ENCODE results near the gene ABLIM1. TPM values are rescaled to one million over a fixed set of nuclear protein-coding genes. Genes with fewer than 3 reads are reported as not detected.
A peak's percentile ranks its signal among the peaks of the same experiment; 100 is the strongest.

The ABLIM1 gene
- total RNA-seq, 2 experiments from 2014 or later = 137 to 149 TPM

GRCh38 chr10:114429581-114430335 lies 228.3 kb downstream of the ABLIM1 start:
- H3K27me3 Mint-ChIP-seq = no peaks in the 10 kb centered on the region
- DNase-seq = no peak
- H3K4me3 Mint-ChIP-seq = no peak overlapping the region
- H3K9me3 Mint-ChIP-seq = no peaks in the 10 kb centered on the region
- H3K36me3 Mint-ChIP-seq = peaks cover 24% of the 10 kb centered on the region
- POLR2A ChIA-PET = no interaction called here
- no peak overlapping the region for H3K27ac Mint-ChIP-seq
- ATAC-seq (ENCODE audit: low read depth) = no peak
- H3K4me1 Mint-ChIP-seq = peaks cover 3% of the 10 kb centered on the region

- Mint-ChIP-seq H3K4me3 (no peak overlapping the region), H3K27ac (no peak overlapping the region), H3K36me3 (peaks cover 13% of the 10 kb centered on the region), H3K9me3 (no peaks in the 10 kb centered on the region), H3K4me1 (no peaks in the 10 kb centered on the region), H3K27me3 (no peaks in the 10 kb centered on the region)
- ATAC-seq (ENCODE audit: low read depth) (no peak), DNase-seq (no peak)
- POLR2A ChIA-PET = no interaction called here
Observed at GRCh38 chr10:114427124-114427852, 230.8 kb downstream of the ABLIM1 start.

- Mint-ChIP-seq H3K27me3 (peaks cover under 1% of the 10 kb centered on the region), H3K9me3 (no peaks in the 10 kb centered on the region), H3K4me1 (no peaks in the 10 kb centered on the region), H3K27ac (no peak overlapping the region), H3K4me3 (no peak overlapping the region), H3K36me3 (peaks cover 10% of the 10 kb centered on the region)
- no peak for DNase-seq
- ATAC-seq (ENCODE audit: low read depth) = no peak
- POLR2A ChIA-PET = no interaction called here
Observed at GRCh38 chr10:114426476-114426875, 231.6 kb downstream of the ABLIM1 start.

- Mint-ChIP-seq H3K9me3 (no peaks in the 10 kb centered on the region), H3K27me3 (peaks cover 29% of the 10 kb centered on the region), H3K27ac (no peak overlapping the region), H3K4me3 (no peak overlapping the region), H3K36me3 (no peaks in the 10 kb centered on the region), H3K4me1 (peaks cover 5% of the 10 kb centered on the region)
- no peak for DNase-seq
- POLR2A ChIA-PET = no interaction called here
- ATAC-seq (ENCODE audit: low read depth) = no peak
Observed at GRCh38 chr10:114420811-114421485, 237.1 kb downstream of the ABLIM1 start.

GRCh38 chr10:114418109-114418508 lies 240.0 kb downstream of the ABLIM1 start:
- POLR2A ChIA-PET = no interaction called here
- Mint-ChIP-seq H3K27me3 (peaks cover 33% of the 10 kb centered on the region), H3K36me3 (no peaks in the 10 kb centered on the region), H3K4me1 (peaks cover 5% of the 10 kb centered on the region), H3K27ac (no peak overlapping the region), H3K4me3 (no peak overlapping the region), H3K9me3 (peaks cover 1% of the 10 kb centered on the region)
- DNase-seq (no peak), ATAC-seq (ENCODE audit: low read depth) (no peak)

- Mint-ChIP-seq H3K9me3 (peaks cover 1% of the 10 kb centered on the region), H3K27ac (no peak overlapping the region)
- POLR2A ChIA-PET = no interaction called here
Observed at GRCh38 chr10:114412907-114413797, 244.9 kb downstream of the ABLIM1 start.

GRCh38 chr10:114408968-114409444 lies 249.1 kb downstream of the ABLIM1 start:
- DNase-seq (no peak), ATAC-seq (ENCODE audit: low read depth) (no peak)
- Mint-ChIP-seq H3K27me3 (peaks cover 27% of the 10 kb centered on the region), H3K4me1 (peaks cover 4% of the 10 kb centered on the region), H3K27ac (no peak overlapping the region), H3K36me3 (no peaks in the 10 kb centered on the region), H3K9me3 (peaks cover under 1% of the 10 kb centered on the region), H3K4me3 (no peak overlapping the region)
- POLR2A ChIA-PET = no interaction called here

More at GRCh38 chr10:114412907-114413797, 244.9 kb downstream of the ABLIM1 start:
- ATAC-seq (ENCODE audit: low read depth) (no peak), DNase-seq (no peak)
- no peaks in the 10 kb centered on the region for H3K4me1 Mint-ChIP-seq
- peaks cover 28% of the 10 kb centered on the region for H3K27me3 Mint-ChIP-seq
- no peaks in the 10 kb centered on the region for H3K36me3 Mint-ChIP-seq
- H3K4me3 Mint-ChIP-seq = no peak overlapping the region

GRCh38 chr10:114408112-114408967 lies 249.7 kb downstream of the ABLIM1 start:
- ATAC-seq (ENCODE audit: low read depth) (no peak), DNase-seq (no peak)
- no peak overlapping the region for H3K4me3 Mint-ChIP-seq
- H3K36me3 Mint-ChIP-seq = no peaks in the 10 kb centered on the region
- no peaks in the 10 kb centered on the region for H3K9me3 Mint-ChIP-seq
- no peak overlapping the region for H3K27ac Mint-ChIP-seq
- POLR2A ChIA-PET = no interaction called here
- peaks cover 28% of the 10 kb centered on the region for H3K27me3 Mint-ChIP-seq
- peaks cover 4% of the 10 kb centered on the region for H3K4me1 Mint-ChIP-seq

- H3K4me1 Mint-ChIP-seq = peaks cover 11% of the 10 kb centered on the region
- DNase-seq (no peak), ATAC-seq (ENCODE audit: low read depth) (no peak)
- peaks cover 40% of the 10 kb centered on the region for H3K27me3 Mint-ChIP-seq
- H3K9me3 Mint-ChIP-seq = no peaks in the 10 kb centered on the region
- POLR2A ChIA-PET = no interaction called here
- H3K36me3 Mint-ChIP-seq = no peaks in the 10 kb centered on the region
- H3K4me3 Mint-ChIP-seq = no peak overlapping the region
- no peak overlapping the region for H3K27ac Mint-ChIP-seq
Observed at GRCh38 chr10:114406455-114406854, 251.6 kb downstream of the ABLIM1 start.

- Mint-ChIP-seq H3K36me3 (no peaks in the 10 kb centered on the region), H3K9me3 (no peaks in the 10 kb centered on the region), H3K4me3 (peak overlapping the region; percentile 60), H3K27me3 (peaks cover 53% of the 10 kb centered on the region), H3K27ac (no peak overlapping the region), H3K4me1 (peaks cover 11% of the 10 kb centered on the region)
- no peak for DNase-seq
- no peak for ATAC-seq (ENCODE audit: low read depth)
- POLR2A ChIA-PET = no interaction called here
Observed at GRCh38 chr10:114405011-114405350, 253.1 kb downstream of the ABLIM1 start.

- peak; percentile 68 for ATAC-seq (ENCODE audit: low read depth)
- H3K4me1 Mint-ChIP-seq = peaks cover 11% of the 10 kb centered on the region
- no peak within 1 kb of the TSS for H3K27ac Mint-ChIP-seq
- DNase-seq = peak; percentile 43
- H3K27me3 Mint-ChIP-seq = peaks cover 53% of the 10 kb centered on the region
- H3K9me3 Mint-ChIP-seq = no peaks in the 10 kb centered on the region
- H3K36me3 Mint-ChIP-seq = no peaks in the 10 kb centered on the region
- peak within 1 kb of the TSS; percentile 63 for H3K4me3 Mint-ChIP-seq
- POLR2A ChIA-PET = no interaction called here
Observed at GRCh38 chr10:114404171-114405010, 253.7 kb downstream of the ABLIM1 start, which contains the start of gene AFAP1L2. Gene AFAP1L2 (minus strand): TSS chr10:114404502. CDS start chr10:114404455, 47 bp downstream.

All from activated naive CD8-positive, alpha-beta T cell treated with anti-CD3 and anti-CD28 coated beads, Interleukin-2, amount 10 ng/mL, durations not matched to agents 7 days and 5 days (primary cell).